Mesenchymal stem cell (in vitro differentiated cells and primary cell): ENCODE results near the gene FAM24A.

ENCODE experiments used
- DNase-seq: peaks from one replicate; pipeline ENCODE4 v3.0.0-alpha.2; 2013
- H2AFZ ChIP-seq: one replicate; pipeline ENCODE4 v1.6.1; 2013; ENCODE audit warnings: low read depth, mild to moderate bottlenecking, control low read depth, inconsistent platforms, low read length, moderate library complexity
- H2AK5ac ChIP-seq: 2 replicates; pipeline ENCODE4 v1.6.1; 2013; ENCODE audit warnings: low read length, moderate library complexity, mild to moderate bottlenecking, inconsistent platforms; ENCODE audit not compliant: severe bottlenecking
- H2BK120ac ChIP-seq: one replicate; pipeline ENCODE4 v1.6.1; 2013; ENCODE audit warnings: low read depth, mild to moderate bottlenecking, inconsistent platforms, low read length, moderate library complexity
- H2BK12ac ChIP-seq, 2 experiments: one replicate each; pipeline ENCODE4 v1.6.1; 2013; ENCODE audit warnings: inconsistent platforms in 2 of 2, low read length in 2 of 2, mild to moderate bottlenecking in 2 of 2, moderate library complexity in 2 of 2, control low read depth in 1 of 2
- H2BK15ac ChIP-seq: one replicate; pipeline ENCODE4 v1.6.1; 2013; ENCODE audit warnings: mild to moderate bottlenecking, low read depth, inconsistent platforms; ENCODE audit not compliant: poor library complexity, severe bottlenecking
- H2BK5ac ChIP-seq: 2 replicates; pipeline ENCODE4 v1.6.1; 2013; ENCODE audit warnings: low read depth, mild to moderate bottlenecking, low read length, control low read depth, inconsistent platforms; ENCODE audit not compliant: poor library complexity, severe bottlenecking
- H3K14ac ChIP-seq, 2 experiments: one replicate each; pipeline ENCODE4 v1.6.1; 2013; ENCODE audit warnings: inconsistent platforms in 2 of 2, low read length in 2 of 2, control low read depth in 1 of 2, mild to moderate bottlenecking in 1 of 2, moderate library complexity in 1 of 2
- H3K18ac ChIP-seq, 2 experiments: one replicate each; pipeline ENCODE4 v1.6.1; 2013; ENCODE audit warnings: inconsistent platforms in 2 of 2, low read length in 2 of 2, control low read depth in 1 of 2, low read depth in 1 of 2, mild to moderate bottlenecking in 1 of 2
- H3K23ac ChIP-seq, 2 experiments: one replicate each; pipeline ENCODE4 v1.6.1; 2013; ENCODE audit warnings: inconsistent platforms in 2 of 2, low read length in 2 of 2, mild to moderate bottlenecking in 2 of 2, moderate library complexity in 2 of 2, control low read depth in 1 of 2
- H3K27ac ChIP-seq: 2 replicates; pipeline ENCODE4 v1.5.1; 2013; ENCODE audit warnings: mild to moderate bottlenecking, moderate library complexity, low read length, control low read depth, inconsistent platforms; ENCODE audit not compliant: poor library complexity, severe bottlenecking
- H3K27me3 ChIP-seq, 2 experiments: 2 replicates each; pipeline versions ENCODE4 v1.6.1 to v1.7.0; 2013; ENCODE audit warnings: low read length in 2 of 2, mild to moderate bottlenecking in 2 of 2, moderate library complexity in 2 of 2, control low read depth in 1 of 2, inconsistent platforms in 1 of 2; ENCODE audit not compliant: control insufficient read depth in 1 of 2, insufficient read depth in 1 of 2
- H3K36me3 ChIP-seq, 2 experiments: 2 replicates each; pipeline versions ENCODE4 v1.6.1 to v1.7.0; 2013; ENCODE audit warnings: low read length in 2 of 2, control low read depth in 1 of 2, inconsistent platforms in 1 of 2, low read depth in 1 of 2, mild to moderate bottlenecking in 1 of 2; ENCODE audit not compliant: insufficient read depth in 2 of 2, control insufficient read depth in 1 of 2
- H3K4ac ChIP-seq, 2 experiments: one replicate each; pipeline ENCODE4 v1.6.1; 2013; ENCODE audit warnings: inconsistent platforms in 2 of 2, low read length in 2 of 2, mild to moderate bottlenecking in 2 of 2, moderate library complexity in 2 of 2, control low read depth in 1 of 2, low read depth in 1 of 2
- H3K4me1 ChIP-seq: 2 replicates; pipeline ENCODE4 v1.6.1; 2013; ENCODE audit warnings: low read depth, low read length, control low read depth; ENCODE audit not compliant: control insufficient read depth, insufficient read depth
- H3K4me2 ChIP-seq: 2 replicates; pipeline ENCODE4 v1.6.1; 2013; ENCODE audit warnings: low read length, mild to moderate bottlenecking, inconsistent platforms; ENCODE audit not compliant: poor library complexity, severe bottlenecking
- H3K4me3 ChIP-seq, 2 experiments: 2 replicates each; pipeline versions ENCODE4 v1.5.1 to v1.7.0; 2013; ENCODE audit warnings: low read length in 2 of 2, mild to moderate bottlenecking in 2 of 2, control low read depth in 1 of 2, low read depth in 1 of 2; ENCODE audit not compliant: insufficient read depth in 1 of 2
- H3K79me1 ChIP-seq: replicated peaks from 2 replicates; pipeline ENCODE4 v1.6.1; 2013; ENCODE audit warnings: mild to moderate bottlenecking, control low read depth, low read length, inconsistent platforms; ENCODE audit not compliant: poor library complexity, severe bottlenecking
- H3K9ac ChIP-seq: 2 replicates; pipeline ENCODE4 v1.7.0; 2013; ENCODE audit warnings: mild to moderate bottlenecking, low read length, moderate library complexity
- H3K9me3 ChIP-seq: 2 replicates; pipeline ENCODE4 v1.7.0; 2013; ENCODE audit warnings: mild to moderate bottlenecking, low read length; ENCODE audit not compliant: control insufficient read depth
- H4K8ac ChIP-seq: one replicate; pipeline ENCODE4 v1.6.1; 2013; ENCODE audit warnings: inconsistent platforms, mild to moderate bottlenecking, low read length, moderate library complexity
- H4K91ac ChIP-seq: one replicate; pipeline ENCODE4 v1.6.1; 2013; ENCODE audit warnings: mild to moderate bottlenecking, low read length, inconsistent platforms
- WGBS: methylation state at CpG from one replicate; pipeline ENCODE4 v1.1.7; 2013; ENCODE audit warnings: mixed read lengths; 5-methylcytosine and 5-hydroxymethylcytosine counted together

The FAM24A gene

DNA sequence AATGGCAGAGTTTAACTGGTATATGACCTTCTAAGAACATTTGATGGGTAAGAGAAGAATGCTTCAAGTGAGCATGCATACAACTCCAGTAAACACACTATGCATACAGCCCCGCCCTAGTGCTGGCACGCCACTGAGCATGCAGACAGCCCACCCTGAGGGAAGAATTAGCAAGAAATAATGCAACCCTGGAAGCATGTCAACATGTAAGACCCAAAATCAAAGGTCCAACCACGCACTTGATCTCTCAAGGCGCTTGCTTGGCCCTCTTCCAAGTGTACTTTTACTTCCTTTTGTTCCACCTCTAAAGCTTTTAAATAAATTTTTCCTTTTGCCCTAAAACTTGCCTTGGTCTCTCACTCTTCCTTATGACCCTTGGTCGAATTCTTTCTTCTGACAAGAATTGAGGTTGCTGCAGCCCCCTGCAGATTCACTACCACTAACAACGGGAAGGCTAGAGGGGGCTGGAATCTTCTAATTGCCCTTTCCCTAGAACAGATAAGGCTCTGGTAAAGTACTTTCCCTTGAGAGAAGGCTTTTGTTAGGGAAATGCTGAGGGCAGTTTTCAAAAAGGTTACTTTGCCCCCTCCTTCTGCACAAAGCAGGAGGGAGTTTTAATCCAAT is 34.5 kb upstream of the FAM24A start:
- Histone ChIP-seq H2BK5ac (no peak overlapping the region), H3K18ac (no peak overlapping the region), H2BK15ac (no peak overlapping the region), H3K4me3 (no peak overlapping the region), H3K9ac (no peak overlapping the region), H4K8ac (no peak overlapping the region), H3K36me3 (no peaks in the 10 kb centered on the region), H2AFZ (no peak overlapping the region), H2BK12ac (no peak overlapping the region), H3K14ac (no peak overlapping the region), H2BK120ac (no peak overlapping the region), H3K4me2 (no peak overlapping the region), H3K23ac (no peak overlapping the region), H3K27me3 (peaks cover 0 to 9% of the 10 kb centered on the region in 2 experiments), H3K79me1 (no peaks in the 10 kb centered on the region), H3K4me1 (no peaks in the 10 kb centered on the region), H2AK5ac (no peak overlapping the region), H4K91ac (no peak overlapping the region), H3K27ac (no peak overlapping the region), H3K9me3 (no peaks in the 10 kb centered on the region), H3K4ac (no peak overlapping the region)
- WGBS: 14% methylated on average over 5 of the region's 6 CpGs
- no peak for DNase-seq

DNA sequence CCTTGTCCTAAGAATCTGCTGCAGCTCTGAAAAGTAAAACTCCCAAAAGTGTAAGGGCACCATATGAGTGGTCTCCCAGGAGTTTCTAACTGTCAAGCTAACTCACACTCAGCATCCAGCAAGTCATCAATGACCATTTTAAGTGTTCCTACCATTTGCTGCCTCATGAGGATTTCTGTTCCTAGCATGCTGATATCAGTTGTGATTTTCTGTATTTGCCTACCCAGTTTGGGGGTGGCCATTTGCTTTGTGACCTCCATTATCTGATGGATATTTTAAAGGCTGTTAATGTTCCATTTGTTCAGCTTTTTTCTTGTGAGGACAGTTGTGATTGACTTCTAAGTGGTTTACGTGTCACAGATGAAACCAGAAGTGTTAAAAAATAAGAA is 33.9 kb upstream of the FAM24A start:
- no peaks in the 10 kb centered on the region for H3K4me1 ChIP-seq
- no peaks in the 10 kb centered on the region for H3K79me1 ChIP-seq
- H2AFZ ChIP-seq: no peak overlapping the region
- no peak overlapping the region for H3K4me3 ChIP-seq
- H2AK5ac ChIP-seq: no peak overlapping the region
- no peak overlapping the region for H3K4ac ChIP-seq
- no peak overlapping the region for H2BK15ac ChIP-seq
- H3K9ac ChIP-seq: no peak overlapping the region
- no peak overlapping the region for H3K14ac ChIP-seq
- H3K18ac ChIP-seq: no peak overlapping the region
- H3K23ac ChIP-seq: no peak overlapping the region
- no peak overlapping the region for H3K27ac ChIP-seq
- H3K4me2 ChIP-seq: no peak overlapping the region
- no peaks in the 10 kb centered on the region for H3K9me3 ChIP-seq
- no peak overlapping the region for H2BK12ac ChIP-seq
- H3K36me3 ChIP-seq: no peaks in the 10 kb centered on the region
- no peak overlapping the region for H4K8ac ChIP-seq
- no peak overlapping the region for H4K91ac ChIP-seq
- peaks cover 0 to 9% of the 10 kb centered on the region in 2 experiments for H3K27me3 ChIP-seq
- no peak for DNase-seq
- H2BK120ac ChIP-seq: no peak overlapping the region
- no peak overlapping the region for H2BK5ac ChIP-seq
- WGBS: no CpG with 5 or more reads among the region's 1 CpG

DNA sequence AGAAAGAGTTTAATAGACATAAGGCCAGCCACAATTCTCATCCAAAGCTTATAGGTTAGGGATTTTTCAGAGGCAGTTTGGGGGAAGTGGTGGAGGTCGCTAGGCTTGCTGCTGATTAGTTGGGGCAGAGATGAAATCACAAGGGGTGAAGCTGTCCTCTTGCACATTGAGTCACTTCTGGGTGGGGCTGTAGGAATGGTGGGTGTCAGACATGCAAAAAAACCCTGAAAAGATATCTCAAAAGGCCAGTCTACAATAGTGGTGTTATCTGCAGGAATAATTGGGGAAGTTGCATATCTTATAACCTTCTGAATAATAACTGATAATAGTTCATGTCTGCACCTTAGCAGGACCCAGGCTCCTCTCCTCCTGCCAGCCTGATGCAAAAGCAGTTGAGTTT is 33.1 kb upstream of the FAM24A start:
- Histone ChIP-seq H2BK15ac (no peak overlapping the region), H4K91ac (no peak overlapping the region), H3K18ac (no peak overlapping the region), H2AFZ (no peak overlapping the region), H3K9me3 (no peaks in the 10 kb centered on the region), H3K79me1 (no peaks in the 10 kb centered on the region), H3K4me1 (no peaks in the 10 kb centered on the region), H3K4me2 (no peak overlapping the region), H3K4me3 (no peak overlapping the region), H3K36me3 (no peaks in the 10 kb centered on the region), H3K27me3 (peaks cover 0 to 9% of the 10 kb centered on the region in 2 experiments), H3K14ac (no peak overlapping the region), H3K4ac (no peak overlapping the region), H3K27ac (no peak overlapping the region), H2BK12ac (no peak overlapping the region), H3K9ac (no peak overlapping the region), H4K8ac (no peak overlapping the region), H3K23ac (no peak overlapping the region), H2BK5ac (no peak overlapping the region), H2AK5ac (no peak overlapping the region), H2BK120ac (no peak overlapping the region)
- 42% methylated on average over 1 of the region's 1 CpG for WGBS
- no peak for DNase-seq

DNA sequence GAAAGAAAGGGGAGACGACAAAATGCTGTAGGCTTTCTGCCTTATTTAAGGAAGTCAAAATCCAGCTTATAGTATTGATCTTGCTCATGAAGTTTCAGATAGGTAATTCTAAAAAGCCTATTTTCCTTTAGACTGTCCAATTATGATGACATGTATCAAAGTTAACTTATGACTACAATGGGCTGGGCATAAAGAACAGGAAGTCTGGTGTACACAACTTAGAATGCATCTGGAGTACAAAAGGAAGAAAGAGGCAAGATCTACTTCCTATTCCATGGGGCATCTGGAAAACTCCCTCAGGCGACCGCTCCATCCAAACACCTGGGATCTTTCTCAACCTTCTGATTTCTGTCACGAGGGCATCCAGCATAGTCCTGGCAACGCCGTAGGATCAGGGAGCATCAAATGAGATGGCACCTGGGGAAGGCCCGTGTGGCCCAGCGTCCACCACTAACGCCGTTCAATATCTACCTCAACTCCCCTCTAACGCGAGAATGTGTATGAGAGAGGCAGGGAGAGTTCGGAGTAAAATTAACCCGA is 31.5 kb upstream of the FAM24A start:
- H3K9me3 ChIP-seq: no peaks in the 10 kb centered on the region
- no peak overlapping the region for H3K27ac ChIP-seq
- H2AK5ac ChIP-seq: no peak overlapping the region
- DNase-seq: no peak
- no peaks in the 10 kb centered on the region for H3K36me3 ChIP-seq
- 97% methylated on average over 10 of the region's 14 CpGs for WGBS
- no peak overlapping the region for H3K18ac ChIP-seq
- H3K4ac ChIP-seq: no peak overlapping the region
- H2BK15ac ChIP-seq: no peak overlapping the region
- H2AFZ ChIP-seq: no peak overlapping the region
- no peak overlapping the region for H2BK120ac ChIP-seq
- peak overlapping the region; percentile 86 for H3K9ac ChIP-seq
- H3K14ac ChIP-seq: no peak overlapping the region
- no peak overlapping the region for H4K91ac ChIP-seq
- no peak overlapping the region for H3K23ac ChIP-seq
- no peaks in the 10 kb centered on the region for H3K79me1 ChIP-seq
- no peak overlapping the region for H2BK12ac ChIP-seq
- no peak overlapping the region for H3K4me2 ChIP-seq
- H3K4me3 ChIP-seq: peak overlapping the region in 1 of 2 experiments; percentile 90
- H3K27me3 ChIP-seq: peaks cover 0 to 9% of the 10 kb centered on the region in 2 experiments
- H4K8ac ChIP-seq: no peak overlapping the region
- no peaks in the 10 kb centered on the region for H3K4me1 ChIP-seq
- no peak overlapping the region for H2BK5ac ChIP-seq
